Upper lobe of left lung (tissue), 6 donors: ENCODE results near the gene LY6G5C. TPM values are rescaled to one million over a fixed set of nuclear protein-coding genes. Genes with fewer than 3 reads are reported as not detected.

Experiments used
- ATAC-seq, 2 donors: fragments of 200-7000 bp; cut with Tn5 transposase; one replicate each; pipeline ENCODE4 v1.9.1; 2022; ENCODE audit warnings: mild to moderate bottlenecking in 2 of 2, moderate library complexity in 2 of 2; ENCODE audit not compliant: low FRiP score in 2 of 2
- DNase-seq, 2 donors: peaks; one replicate each; pipeline ENCODE4 v3.0.0-alpha.2; 2019 to 2020
- H3K27ac ChIP-seq, 4 donors: fragments of 200-600 bp; sonication (generic); one replicate each; pipeline ENCODE4 v1.5.1; 2016 to 2019
- H3K27me3 ChIP-seq, 4 donors: fragments of 200-600 bp; sonication (generic); one replicate each; pipeline ENCODE4 v1.5.1; 2017 to 2019
- H3K36me3 ChIP-seq, 4 donors: fragments of 200-600 bp; sonication (generic); one replicate each; pipeline ENCODE4 v1.5.1; 2016 to 2019
- H3K4me1 ChIP-seq, 4 donors: fragments of 200-600 bp; sonication (generic); one replicate each; pipeline ENCODE4 v1.5.1; 2018 to 2019
- H3K4me3 ChIP-seq, 4 donors: fragments of 200-600 bp; sonication (generic); one replicate each; pipeline ENCODE4 v1.5.1; 2017 to 2019; ENCODE audit warnings: mild to moderate bottlenecking in 2 of 4, moderate library complexity in 1 of 4
- H3K9me3 ChIP-seq, 4 donors: fragments of 200-600 bp; sonication (generic); one replicate each; pipeline ENCODE4 v1.5.1; 2018 to 2019
- EP300 ChIP-seq, 4 donors: sonication (generic); formaldehyde crosslinking; IDR thresholded peaks; one replicate each; pipeline ENCODE4 v1.5.1; 2017; ENCODE audit warnings: antibody characterized with exemption in 4 of 4, control low read depth in 2 of 4
- POLR2A ChIP-seq, 4 donors: fragments of 450-650 bp; IDR thresholded peaks; one replicate each; pipeline ENCODE4 v1.5.1; 2016 to 2017; ENCODE audit warnings: antibody characterized with exemption in 4 of 4, mild to moderate bottlenecking in 2 of 4
- POLR2AphosphoS5 ChIP-seq, 2 donors: sonication (generic); formaldehyde crosslinking; IDR thresholded peaks; one replicate each; pipeline ENCODE4 v1.5.1; 2017; ENCODE audit warnings: antibody characterized with exemption in 2 of 2
- WGBS, 2 donors: methylation state at CpG; one replicate each; pipeline ENCODE4 v1.1.5; 2017 to 2018; 5-methylcytosine and 5-hydroxymethylcytosine counted together
- total RNA-seq, 6 donors: library from RNA; depleted of rRNA in 4 of 6; stranded (reverse); fragments of >200 nt in 4 of 6; gene quantifications; one replicate each; pipeline versions ENCODE4 v1.1.0 to v1.2.1, GENCODE V29; 2016 to 2021
- TF ChIP-seq, protein P1 (sequence below), 6 experiments: fragments of 450-650 bp in 4 of 6; fragments of 200-600 bp in 2 of 6; sonication (generic) in 2 of 6; IDR thresholded peaks; one replicate each; pipeline ENCODE4 v1.5.1; 2016 to 2019; ENCODE audit warnings: antibody characterized with exemption in 6 of 6
- donor health status: DM: no; HTN: no; CAD: no; lungs with moderate emphysema.
- donor health status: DM: no; HTN: yes; CAD: no; lungs with severe emphysema.

Gene LY6G5C
- total RNA-seq, 6 donors from 2014 or later = 1.8 to 4.4 (median 3.1) TPM; not detected in 2

DNA sequence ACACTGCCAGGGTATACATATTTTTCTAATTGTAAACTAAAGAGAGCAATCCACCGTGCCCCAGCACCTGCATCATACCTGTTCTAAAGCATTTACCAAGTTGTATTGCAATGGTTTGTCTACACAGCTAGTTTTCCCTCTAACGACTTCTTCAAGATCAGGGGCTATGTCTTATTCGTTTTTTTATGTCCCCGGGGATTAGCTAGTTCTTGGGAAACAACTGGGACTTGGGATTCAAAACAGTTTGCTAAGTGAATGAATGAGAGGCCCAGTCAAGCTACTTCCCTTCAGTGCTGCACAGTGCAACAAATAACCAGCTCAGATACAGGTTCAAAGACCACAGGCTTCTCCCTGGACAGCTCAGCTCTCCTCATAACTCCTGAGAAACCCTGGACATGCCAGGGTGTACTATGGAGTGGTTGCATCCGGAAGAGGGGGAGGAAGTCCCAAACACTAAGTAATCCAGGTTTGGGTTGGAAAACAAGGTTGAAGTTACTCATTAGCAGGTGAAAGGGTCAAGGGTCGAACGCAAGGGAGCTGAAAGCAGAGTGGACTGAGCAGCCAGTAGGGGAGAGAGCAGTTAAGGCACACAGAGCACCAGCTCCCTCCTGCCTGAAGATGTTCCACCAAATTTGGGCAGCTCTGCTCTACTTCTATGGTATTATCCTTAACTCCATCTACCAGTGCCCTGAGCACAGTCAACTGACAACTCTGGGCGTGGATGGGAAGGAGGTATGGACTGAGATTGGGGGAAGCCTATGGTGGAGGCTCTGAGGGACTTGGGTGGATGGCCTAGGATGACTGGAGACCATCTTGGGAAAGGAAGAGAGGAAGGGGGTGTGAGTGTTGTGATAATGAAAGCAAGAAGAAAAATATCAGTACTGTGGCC, 25.3 kb downstream of the LY6G5C start, which contains the start of gene APOM:
Gene APOM, plus strand, starts transcription at position 546 of the 889 bp plus-strand sequence. Its CDS starts 73 bp downstream, at position 619.
- TF ChIP-seq EP300 (IDR thresholded peaks at IDR 0.05) = no peak
- TF ChIP-seq POLR2AphosphoS5 (IDR thresholded peaks at IDR 0.05) = no peak
- no peak for TF ChIP-seq POLR2A (IDR thresholded peaks at IDR 0.05)
- TF ChIP-seq, protein P1, sequence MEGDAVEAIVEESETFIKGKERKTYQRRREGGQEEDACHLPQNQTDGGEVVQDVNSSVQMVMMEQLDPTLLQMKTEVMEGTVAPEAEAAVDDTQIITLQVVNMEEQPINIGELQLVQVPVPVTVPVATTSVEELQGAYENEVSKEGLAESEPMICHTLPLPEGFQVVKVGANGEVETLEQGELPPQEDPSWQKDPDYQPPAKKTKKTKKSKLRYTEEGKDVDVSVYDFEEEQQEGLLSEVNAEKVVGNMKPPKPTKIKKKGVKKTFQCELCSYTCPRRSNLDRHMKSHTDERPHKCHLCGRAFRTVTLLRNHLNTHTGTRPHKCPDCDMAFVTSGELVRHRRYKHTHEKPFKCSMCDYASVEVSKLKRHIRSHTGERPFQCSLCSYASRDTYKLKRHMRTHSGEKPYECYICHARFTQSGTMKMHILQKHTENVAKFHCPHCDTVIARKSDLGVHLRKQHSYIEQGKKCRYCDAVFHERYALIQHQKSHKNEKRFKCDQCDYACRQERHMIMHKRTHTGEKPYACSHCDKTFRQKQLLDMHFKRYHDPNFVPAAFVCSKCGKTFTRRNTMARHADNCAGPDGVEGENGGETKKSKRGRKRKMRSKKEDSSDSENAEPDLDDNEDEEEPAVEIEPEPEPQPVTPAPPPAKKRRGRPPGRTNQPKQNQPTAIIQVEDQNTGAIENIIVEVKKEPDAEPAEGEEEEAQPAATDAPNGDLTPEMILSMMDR (IDR thresholded peaks at IDR 0.05) = no peak
- Histone ChIP-seq H3K27ac (no peak within 1 kb of the TSS), H3K27me3 (no peaks in the 10 kb centered on the region), H3K4me1 (peaks cover 38 to 53% (median 41%) of the 10 kb centered on the region in 4 donors), H3K36me3 (peaks cover 0 to 30% (median 10%) of the 10 kb centered on the region in 4 donors), H3K4me3 (no peak within 1 kb of the TSS), H3K9me3 (no peaks in the 10 kb centered on the region)
- DNase-seq (no peak), ATAC-seq (no peak)
- WGBS, 2 donors = 87 to 89% methylated on average over 8 of the region's 8 CpGs

DNA sequence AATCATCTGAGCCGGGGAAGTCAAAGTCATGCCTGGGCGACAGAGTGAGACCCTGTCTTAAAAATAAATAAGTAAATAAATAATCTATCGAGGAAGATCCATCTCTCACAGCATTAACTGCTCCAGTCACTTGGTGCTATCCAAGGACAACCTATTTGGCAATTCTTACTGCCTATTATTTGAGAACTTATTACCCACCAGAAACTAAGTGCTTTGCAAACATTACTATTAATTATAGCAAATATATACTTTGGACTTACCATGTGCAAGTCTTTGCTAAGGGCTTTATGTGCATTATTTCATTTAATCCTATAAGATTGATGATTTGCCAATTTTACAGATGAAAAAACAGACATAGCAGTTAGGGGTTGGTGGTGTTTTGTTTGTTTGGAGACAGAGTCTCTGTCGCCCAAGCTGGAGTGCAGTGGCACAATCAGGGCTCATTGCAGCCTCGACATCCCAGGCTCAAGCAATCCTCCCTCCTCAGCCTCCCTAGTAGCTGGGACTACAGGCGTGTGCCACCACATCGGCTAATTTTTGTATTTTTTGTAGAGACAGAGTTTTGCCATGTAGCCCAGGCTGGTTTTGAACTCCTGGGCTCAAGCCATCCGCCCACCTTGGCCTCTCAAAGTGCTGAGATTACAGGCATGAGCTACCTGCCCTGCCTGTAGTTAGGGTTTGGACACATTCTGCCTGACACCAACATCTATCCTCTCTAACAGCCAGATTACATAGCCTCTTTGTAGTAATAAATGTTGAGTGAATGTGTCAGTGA, 26.1 kb downstream of the LY6G5C start:
- Histone ChIP-seq H3K4me1 (peaks cover 39 to 53% (median 42%) of the 10 kb centered on the region in 4 donors), H3K36me3 (peaks cover 0 to 37% (median 10%) of the 10 kb centered on the region in 4 donors), H3K27ac (no peak overlapping the region), H3K9me3 (no peaks in the 10 kb centered on the region), H3K4me3 (no peak overlapping the region), H3K27me3 (no peaks in the 10 kb centered on the region)
- no peak for ATAC-seq
- 91 to 95% methylated on average over 7 to 8 of the region's 8 CpGs for WGBS, 2 donors
- DNase-seq = no peak
- TF ChIP-seq POLR2A (IDR thresholded peaks at IDR 0.05) = no peak

DNA sequence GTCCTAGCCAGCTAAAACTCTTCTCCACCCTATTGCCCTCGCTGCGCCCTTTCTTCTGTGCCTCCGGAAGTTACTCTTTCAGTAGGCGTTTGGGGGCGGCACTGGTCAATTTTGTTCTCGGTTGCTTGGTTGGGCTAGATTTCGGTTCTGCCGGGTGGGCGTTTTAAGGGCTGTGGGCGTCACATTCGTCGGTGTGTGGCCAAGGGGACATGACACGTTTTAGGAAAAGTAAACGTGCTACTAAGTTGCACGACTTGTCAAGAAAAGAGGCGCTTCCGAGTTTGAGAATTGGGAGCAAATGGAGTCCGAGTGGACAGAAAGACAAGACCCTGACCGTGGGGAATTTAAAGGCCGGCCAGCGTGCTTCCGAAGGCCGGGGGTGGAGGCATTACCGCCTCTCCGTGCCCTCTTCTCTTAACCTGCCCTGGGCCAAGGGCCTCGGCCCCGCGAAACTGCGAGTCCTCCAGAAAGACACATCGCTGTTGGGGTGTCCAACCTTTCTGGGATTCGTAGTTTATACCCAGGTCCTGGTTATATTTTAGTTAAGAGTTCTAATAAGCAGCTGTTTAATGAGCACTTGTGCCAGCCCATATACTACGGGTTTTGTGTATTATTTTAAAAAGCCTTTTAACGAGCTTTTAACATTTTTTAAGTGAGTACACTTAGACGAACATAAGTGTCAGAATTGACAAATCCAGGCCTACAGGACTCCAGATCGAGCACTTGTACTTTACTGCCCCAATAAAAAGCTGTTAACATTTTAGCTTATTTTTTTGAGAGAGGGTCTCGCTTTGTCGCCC, 27.7 kb downstream of the LY6G5C start:
- peaks cover 23 to 37% (median 26%) of the 10 kb centered on the region in 4 donors for H3K4me1 ChIP-seq
- H3K27ac ChIP-seq = peak overlapping the region; percentile 93 to 96 (median 94)
- peaks cover 13 to 53% (median 24%) of the 10 kb centered on the region in 4 donors for H3K36me3 ChIP-seq
- TF ChIP-seq POLR2A (IDR thresholded peaks at IDR 0.05) = peak in 1 of 4 donors; percentile 78
- TF ChIP-seq, protein P1 (IDR thresholded peaks at IDR 0.05) = peak in 1 of 6 experiments; percentile 6
- TF ChIP-seq EP300 (IDR thresholded peaks at IDR 0.05) = no peak
- TF ChIP-seq POLR2AphosphoS5 (IDR thresholded peaks at IDR 0.05) = peak in 1 of 2 donors; percentile 71
- WGBS, 2 donors = 9 to 10% methylated on average over 34 to 37 of the region's 37 CpGs
- peak overlapping the region; percentile 33 to 83 (median 76) for H3K4me3 ChIP-seq
- no peaks in the 10 kb centered on the region for H3K9me3 ChIP-seq
- H3K27me3 ChIP-seq = no peaks in the 10 kb centered on the region
- DNase-seq = peak; percentile 80 to 89
- peak; percentile 91 for ATAC-seq

DNA sequence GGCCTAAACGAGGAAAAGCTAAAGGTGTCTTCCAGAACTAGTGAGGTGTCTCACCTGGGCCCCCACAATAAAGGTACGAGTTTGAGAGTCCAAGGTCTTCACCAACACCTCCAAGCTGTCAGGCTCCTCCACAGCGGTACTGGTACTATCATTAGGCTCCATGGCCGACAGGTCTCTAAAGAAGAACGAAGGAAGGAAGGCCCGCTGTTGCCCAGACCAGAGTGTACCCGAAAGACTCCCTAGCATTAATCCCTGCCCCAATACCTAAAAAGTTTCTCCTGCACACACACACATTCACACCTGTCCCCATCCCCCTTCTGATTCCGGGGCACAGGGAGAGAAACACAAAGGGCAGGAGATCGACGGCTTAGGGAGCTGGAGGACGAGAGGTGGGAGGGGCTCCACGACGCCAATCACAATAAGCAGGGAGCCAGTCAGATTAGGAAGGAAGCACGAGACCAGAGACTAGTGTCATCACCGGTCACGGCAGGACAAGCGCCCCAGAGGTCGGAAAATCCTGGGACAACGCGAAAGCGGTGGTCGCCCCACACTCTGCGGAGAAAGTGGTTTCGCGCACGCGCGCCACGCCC, 29.2 kb downstream of the LY6G5C start:
- peak; percentile 79 to 87 for ATAC-seq
- H3K27me3 ChIP-seq = no peaks in the 10 kb centered on the region
- peaks cover 19 to 26% (median 21%) of the 10 kb centered on the region in 4 donors for H3K4me1 ChIP-seq
- no peaks in the 10 kb centered on the region for H3K9me3 ChIP-seq
- TF ChIP-seq POLR2A (IDR thresholded peaks at IDR 0.05) = peak in 1 of 4 donors; percentile 23
- TF ChIP-seq POLR2AphosphoS5 (IDR thresholded peaks at IDR 0.05) = peak; percentile 8 to 58
- TF ChIP-seq, protein P1 (IDR thresholded peaks at IDR 0.05) = no peak
- no peak for TF ChIP-seq EP300 (IDR thresholded peaks at IDR 0.05)
- peaks cover 25 to 58% (median 30%) of the 10 kb centered on the region in 4 donors for H3K36me3 ChIP-seq
- DNase-seq = peak in 1 of 2 donors; percentile 88
- H3K4me3 ChIP-seq = peak overlapping the region; percentile 46 to 83 (median 76)
- 2 to 4% methylated on average over 15 to 29 of the region's 29 CpGs for WGBS, 2 donors
- peak overlapping the region; percentile 93 to 96 (median 94) for H3K27ac ChIP-seq
